KBM-7 (cell line): ENCODE data around the gene TMEM129.
"Not testable (repeated sequence)": the region's sequence is repeated elsewhere in the genome, so short reads cannot be mapped to it uniquely, and the experiment has no call there.

Experiments used
- DNase-seq: peaks from one replicate; pipeline ENCODE4 v3.0.0-alpha.2; 2015
- in situ Hi-C: fragments of 300-500 bp; cut with MboI; formaldehyde crosslinking; loops from 2 replicates; pipeline ENCODE4 v1.14.3; 2020; ENCODE audit warnings: low sequenced_read_pairs, low pct_unique_long_range_greater_than_20kb, mixed read lengths

The TMEM129 gene

GRCh38 chr4:1712216-1713002, 8.7 kb downstream of the TMEM129 start, which contains the start of gene SLBP:
SLBP (minus strand) TSS chr4:1712319; CDS start chr4:1712188, 131 bp downstream.
- in situ Hi-C loops: no loop called here
- peak; percentile 98 for DNase-seq

- in situ Hi-C loops: no loop called here
- DNase-seq: peak; percentile 39
Observed at GRCh38 chr4:1711571-1712215, 9.4 kb downstream of the TMEM129 start.

GRCh38 chr4:1711055-1711570, 10.0 kb downstream of the TMEM129 start:
- in situ Hi-C loops: no loop called here
- no peak for DNase-seq

DNA sequence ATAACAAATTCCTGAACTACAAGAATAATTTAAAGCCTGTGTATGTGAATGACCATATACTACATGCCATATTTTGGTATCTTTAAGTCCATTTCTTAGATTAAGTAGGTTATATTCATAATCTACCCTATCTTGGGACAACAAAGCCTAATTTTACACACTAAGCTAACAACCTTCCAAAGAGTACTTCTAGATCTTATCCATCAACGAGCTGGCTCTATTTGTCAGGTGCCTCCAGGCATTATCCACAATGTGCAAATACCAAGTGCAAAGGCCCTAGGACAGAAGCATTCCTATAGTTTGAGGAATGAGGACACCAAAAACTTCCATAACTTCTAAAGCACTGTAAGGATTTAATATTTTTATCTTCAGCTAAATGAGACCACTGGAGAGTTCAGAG, 12.5 kb downstream of the TMEM129 start:
- no peak for DNase-seq
- in situ Hi-C loops: no loop called here

DNA sequence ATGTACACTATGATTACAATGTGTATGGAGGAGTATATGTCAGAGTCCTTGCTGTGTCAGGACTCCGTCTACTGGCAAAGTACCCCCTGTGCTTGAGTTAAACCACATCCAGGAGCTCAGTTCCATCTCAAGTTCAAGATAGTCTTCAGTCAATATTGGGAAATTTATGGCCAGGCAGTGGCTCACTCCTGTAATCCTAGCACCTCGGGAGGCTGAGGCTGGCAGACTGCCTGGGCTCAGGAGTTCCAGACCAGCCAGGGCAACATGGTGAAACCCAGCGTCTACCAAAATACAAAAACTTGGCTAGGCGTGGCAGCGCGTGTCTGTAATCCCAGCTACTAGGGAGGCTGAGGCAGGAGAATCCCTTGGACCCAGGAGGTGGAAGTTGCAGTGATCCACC, 14.8 kb downstream of the TMEM129 start:
- in situ Hi-C loops: no loop called here
- DNase-seq: no peak

- DNase-seq: no peak
- in situ Hi-C loops: no loop called here
Observed at GRCh38 chr4:1705732-1706131, 15.4 kb downstream of the TMEM129 start.

GRCh38 chr4:1703867-1704266, 17.3 kb downstream of the TMEM129 start:
- no peak for DNase-seq
- in situ Hi-C loops: no loop called here

GRCh38 chr4:1701671-1702070, 19.5 kb downstream of the TMEM129 start:
- DNase-seq: not testable (repeated sequence)

GRCh38 chr4:1695913-1696312, 25.2 kb downstream of the TMEM129 start:
- in situ Hi-C loops: no loop called here

More at GRCh38 chr4:1701671-1702070, 19.5 kb downstream of the TMEM129 start:
- in situ Hi-C loops: not testable (repeated sequence)

GRCh38 chr4:1693131-1693896, 27.8 kb downstream of the TMEM129 start:
- in situ Hi-C loops: no loop called here
- peak; percentile 84 for DNase-seq

More at GRCh38 chr4:1695913-1696312, 25.2 kb downstream of the TMEM129 start:
- no peak for DNase-seq

DNA sequence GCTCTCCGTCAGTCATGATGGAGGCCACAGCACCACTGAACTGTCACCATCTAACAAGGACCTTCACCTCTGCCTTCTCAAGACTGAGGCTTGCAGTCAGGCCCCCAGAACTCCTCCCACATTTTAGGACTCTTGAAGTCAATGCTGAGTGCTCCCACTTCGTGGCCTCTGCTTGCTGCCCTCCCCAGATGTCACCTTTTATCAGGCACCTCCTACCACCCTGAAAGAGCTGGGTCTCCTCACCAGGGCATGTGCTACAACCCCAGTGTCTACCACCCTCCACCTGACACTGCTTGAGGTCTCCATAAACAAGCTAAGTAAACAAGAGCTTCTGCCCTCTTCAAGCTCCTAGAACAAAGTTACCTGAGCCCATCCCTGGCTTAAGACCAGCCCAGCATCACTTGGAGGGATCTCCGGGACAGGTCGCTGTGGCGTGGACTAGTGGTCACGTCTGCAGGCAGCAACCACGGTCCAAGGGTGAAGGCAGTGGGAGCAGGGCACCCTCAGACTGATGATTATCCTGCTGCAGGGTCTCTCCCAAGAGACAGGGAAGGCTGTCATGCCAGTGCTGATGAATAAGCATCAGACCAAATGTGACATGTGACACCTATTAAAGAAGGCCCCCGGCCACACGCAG, 29.3 kb downstream of the TMEM129 start:
- in situ Hi-C loops: no loop called here
- DNase-seq: no peak

GRCh38 chr4:1690698-1691097, 30.4 kb downstream of the TMEM129 start:
- in situ Hi-C loops: no loop called here
- DNase-seq: no peak

DNA sequence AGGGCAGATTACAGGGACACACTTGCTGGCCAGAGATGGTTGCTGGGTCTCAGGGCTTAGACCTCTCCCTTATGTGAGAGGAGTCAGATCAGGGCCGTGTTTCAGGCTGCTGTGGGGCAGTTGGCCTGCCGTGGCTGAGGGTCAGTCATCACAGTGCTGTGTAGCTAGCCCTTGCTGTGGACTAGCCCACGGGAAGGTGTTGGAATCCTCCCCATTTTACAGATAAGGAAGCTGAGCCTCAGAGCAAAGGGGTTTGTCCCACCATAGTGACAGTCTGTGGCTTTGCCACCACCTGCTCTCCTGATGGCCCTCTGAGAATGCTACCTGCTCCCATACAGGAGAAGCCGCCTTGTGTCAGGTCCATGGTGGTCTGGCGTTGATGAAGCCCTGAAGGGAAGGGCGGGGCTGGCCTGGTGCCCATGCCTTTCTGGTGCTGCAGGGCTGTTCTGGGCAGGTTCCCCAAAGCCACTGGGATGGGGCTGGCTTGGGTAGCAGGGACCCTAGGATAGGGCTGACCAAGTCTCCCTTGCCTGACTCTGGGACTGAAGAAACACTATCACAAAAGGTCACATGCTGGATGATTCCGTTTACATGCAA, 34.6 kb downstream of the TMEM129 start:
- no peak for DNase-seq
- in situ Hi-C loops: no loop called here

DNA sequence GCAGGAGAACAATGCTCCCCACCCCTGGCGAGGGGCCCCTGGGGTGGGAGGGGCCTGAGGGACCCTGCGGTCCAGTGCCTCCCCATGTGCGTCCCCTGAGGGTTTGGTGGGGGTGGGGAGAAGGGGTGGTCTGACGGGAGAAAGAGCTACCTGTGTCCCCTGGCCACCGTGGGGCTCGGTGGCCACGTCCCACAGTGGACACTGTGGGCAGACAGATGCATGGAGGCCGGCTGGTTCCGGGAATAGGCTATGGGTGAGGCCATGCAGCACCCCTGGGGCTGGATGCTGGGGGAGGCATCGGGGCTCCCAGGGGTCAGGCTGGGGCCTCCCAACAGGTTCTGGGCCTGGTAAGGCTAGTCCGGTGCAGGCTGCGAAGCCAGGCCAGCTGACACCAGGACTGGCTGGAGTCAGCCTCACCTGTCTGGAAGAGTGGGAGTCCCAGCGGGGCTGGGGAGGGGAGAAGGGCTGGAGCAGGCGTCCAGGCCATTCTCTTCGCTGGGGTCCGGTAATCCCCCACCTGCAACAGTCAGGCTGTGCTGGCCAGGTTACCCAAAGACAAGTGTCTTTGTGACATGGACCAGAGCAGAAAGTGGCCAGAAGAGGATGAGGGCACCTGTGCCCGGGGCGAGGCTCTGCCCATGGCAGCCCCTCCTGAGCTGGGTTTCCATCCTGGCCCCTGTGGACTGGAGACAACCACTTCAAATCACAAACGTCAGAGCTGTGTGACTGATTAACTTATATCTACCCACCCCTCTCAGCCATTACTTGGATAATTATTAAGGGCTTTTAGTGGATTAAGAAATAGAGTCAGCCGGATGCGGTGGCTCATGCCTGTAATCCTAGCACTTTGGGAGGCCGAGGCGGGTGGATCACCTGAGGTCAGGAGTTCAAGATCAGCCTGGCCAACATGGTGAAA, 35.6 kb downstream of the TMEM129 start:
- DNase-seq: no peak
- in situ Hi-C loops: no loop called here

DNA sequence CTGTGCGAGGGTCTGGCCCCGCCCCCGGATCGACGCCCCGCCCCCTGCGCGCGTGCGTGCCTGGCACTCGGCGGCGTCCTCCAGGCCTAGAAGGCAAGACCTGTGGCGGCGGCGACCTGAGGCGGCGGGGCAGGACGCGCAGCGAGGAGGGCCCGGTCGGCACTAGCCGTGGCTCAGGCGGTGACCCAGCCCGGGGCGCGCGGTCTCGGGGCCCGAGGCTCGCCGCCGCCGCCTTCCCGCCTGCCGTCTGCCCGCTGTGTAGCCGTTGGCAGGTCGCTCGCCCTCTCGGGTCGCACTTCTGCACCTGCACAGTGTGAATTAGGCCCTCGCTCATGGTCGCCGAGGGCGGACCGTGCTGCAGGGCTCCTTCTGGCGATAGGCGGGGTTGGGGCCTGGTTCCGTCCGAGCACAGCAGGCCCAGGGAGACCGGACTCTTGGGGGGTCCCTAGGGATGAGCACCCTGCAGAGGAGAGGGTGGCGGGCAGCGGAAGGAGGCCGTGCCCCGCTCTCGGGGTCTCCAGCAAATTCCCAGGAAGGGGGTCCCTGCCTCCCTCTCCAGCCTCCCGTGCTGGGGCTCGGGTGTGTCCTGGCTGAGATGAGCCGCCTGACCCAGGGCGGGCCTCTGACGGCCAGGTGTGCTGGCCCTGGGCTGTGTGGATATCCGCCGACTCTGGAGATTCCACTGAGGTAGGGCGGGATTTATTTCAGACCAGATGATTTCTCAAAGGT, 36.5 kb downstream of the TMEM129 start:
- in situ Hi-C loops: no loop called here
- DNase-seq: no peak

DNA sequence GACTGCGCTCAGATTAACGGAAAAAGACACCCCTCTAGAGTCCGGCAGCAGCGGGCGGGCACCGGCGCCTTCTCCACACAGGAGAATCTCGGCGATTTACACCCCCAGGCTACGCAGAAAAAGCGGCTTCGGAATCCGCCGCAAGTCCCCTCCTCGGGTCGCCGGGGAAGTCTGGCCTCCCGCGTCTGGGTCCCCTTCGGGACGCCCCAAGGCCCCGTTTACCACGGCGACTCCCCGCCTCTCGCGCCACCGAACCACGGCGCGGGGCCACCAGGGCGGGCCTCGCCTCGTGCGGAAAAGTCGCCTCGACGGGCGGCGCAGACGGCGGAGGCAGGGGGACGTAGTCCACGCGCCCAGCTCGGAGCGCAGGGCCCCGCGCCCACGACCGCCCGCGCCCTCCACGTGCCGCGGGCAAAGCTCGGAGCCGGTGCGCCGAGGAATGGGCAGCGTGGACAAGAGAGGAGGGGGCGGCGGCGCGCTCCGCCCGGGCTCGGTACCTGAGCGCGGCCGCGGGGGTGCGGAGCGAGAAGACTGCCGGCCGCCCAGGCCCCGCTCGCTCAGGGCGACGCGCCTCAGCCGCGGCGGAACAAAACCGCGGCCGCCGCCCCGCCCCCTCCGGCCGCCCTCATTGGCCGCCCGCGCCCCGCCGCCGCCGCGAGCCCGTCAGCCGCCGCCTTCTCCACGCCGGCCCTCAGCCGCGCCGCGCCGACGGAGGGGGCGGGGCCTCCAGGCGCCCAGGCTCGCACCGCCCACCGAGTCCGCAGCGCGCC, 37.2 kb downstream of the TMEM129 start, which contains the start of gene FAM53A:
FAM53A (minus strand) TSS at position 578 of the 770 bp plus-strand sequence. CDS start 15,572 bp downstream, outside the sequence.
- DNase-seq: peak; percentile 57
- in situ Hi-C loops: no loop called here
